ENCODE measurements around the gene KMT2C. TPM values are rescaled to one million over a fixed set of nuclear protein-coding genes. Genes with fewer than 3 reads are reported as not detected.
A peak's percentile ranks its signal among the peaks of the same experiment; 100 is the strongest.

KMT2C gene
- total and polyA plus RNA-seq, 2 of the 8 experiments (the other 6 are each of a cell fraction or from before 2014, with no cell fraction given), result 9.1 to 40.8 TPM

GRCh38 chr7:152366662-152367061, 69.1 kb downstream of the KMT2C start:
- Histone ChIP-seq H3K27me3 (replicated peaks in 1 of 4; ENCODE audit: control insufficient read depth in 3 of 4, extremely low read depth in 1 of 4, insufficient read depth in 3 of 4, low read length in 3 of 4) (no peaks in the 10 kb centered on the region), H3K4me3 (ENCODE audit: extremely low read depth in 1 of 4, insufficient read depth in 2 of 4, low read depth in 3 of 4, low read length in 4 of 4) (no peak overlapping the region), H2BK5ac (ENCODE audit: low read depth, low read length) (no peak overlapping the region), H2BK120ac (replicated peaks; ENCODE audit: low read depth, low read length) (no peak overlapping the region), H2AK5ac (ENCODE audit: low read depth, low read length) (no peak overlapping the region), H3K79me1 (ENCODE audit: low read depth, low read length) (peaks cover 9% of the 10 kb centered on the region), H2BK20ac (ENCODE audit: low read length) (no peak overlapping the region), H2AFZ (ENCODE audit: low read length) (no peak overlapping the region), H3K23me2 (ENCODE audit: low read depth, low read length) (no peaks in the 10 kb centered on the region), H3K9ac (replicated peaks in 1 of 4; ENCODE audit: extremely low read depth in 1 of 4, low read depth in 3 of 4, low read length in 3 of 4) (no peak overlapping the region), H3K9me3 (ENCODE audit: insufficient read depth in 2 of 2, low read depth in 1 of 2, low read length in 1 of 2) (no peaks in the 10 kb centered on the region), H3K4ac (replicated peaks; ENCODE audit: insufficient read length, low read depth, low read length) (no peak overlapping the region), H3K18ac (ENCODE audit: extremely low read depth, low read length) (no peak overlapping the region), H3K27ac (ENCODE audit: low read depth, low read length) (no peak overlapping the region), H3K36me3 (ENCODE audit: control insufficient read depth in 2 of 4, insufficient read depth in 4 of 4, low read length in 3 of 4) (no peaks in the 10 kb centered on the region), H3K4me2 (ENCODE audit: insufficient read depth in 1 of 2, low read depth in 2 of 2, low read length in 2 of 2) (no peak overlapping the region), H3K79me2 (ENCODE audit: control insufficient read depth in 1 of 2, insufficient read depth in 2 of 2, low read length in 2 of 2) (peaks cover 12 to 93% of the 10 kb centered on the region in 2 experiments), H4K8ac (ENCODE audit: extremely low read depth, insufficient read depth, low read length) (peak overlapping the region; percentile 68; the same call in 1 of the 2 replicates), H3K23ac (ENCODE audit: insufficient read length) (no peak overlapping the region), H3K4me1 (replicated peaks in 1 of 4; ENCODE audit: control insufficient read depth in 3 of 4, insufficient read depth in 4 of 4, low read length in 3 of 4) (peaks cover 0 to 3% (median under 1%) of the 10 kb centered on the region in 4 experiments; a peak in 2 of 7 replicates), H4K5ac (ENCODE audit: insufficient read length, low read depth, low read length) (no peak overlapping the region), H2BK12ac (ENCODE audit: low read depth, low read length) (no peak overlapping the region), H4K91ac (replicated peaks; ENCODE audit: insufficient read length, low read length) (no peak overlapping the region), H4K20me1 (replicated peaks in 1 of 2; ENCODE audit: control insufficient read depth in 1 of 2, insufficient read depth in 2 of 2, low read length in 2 of 2) (no peaks in the 10 kb centered on the region), H3K14ac (ENCODE audit: insufficient read length) (no peak overlapping the region), H3K56ac (replicated peaks; ENCODE audit: insufficient read length, low read depth, low read length) (no peak overlapping the region), H2BK15ac (ENCODE audit: low read length) (no peak overlapping the region)
- FAIRE-seq (no peak), DNase-seq (ENCODE audit: low read depth in 1 of 2, low spot score in 2 of 2) (no peak)
- ChIA-PET CTCF (ENCODE audit: partially characterized antibody) (interaction anchor here (0.7 kb wide), 1 partner anchor 39 kb away, joined by 3 read pairs; no protein-coding TSS in a partner anchor), POLR2A (ENCODE audit: partially characterized antibody) (no interaction called here)
- WGBS, 2 experiments (ENCODE audit: extremely low coverage in 1 of 2, insufficient coverage in 1 of 2, insufficient read length in 1 of 2, insufficient replicate concordance in 2 of 2, low coverage in 1 of 2, low lambda C conversion rate in 2 of 2, missing lambda C conversion rate in 1 of 2), result 95% methylated on average over 22 of the region's 32 CpGs; no CpG with 5 or more reads in 1 of the 2 experiments
- TF ChIP-seq EZH2 (IDR thresholded peaks at IDR 0.05; ENCODE audit: low read depth, low read length, severe bottlenecking), result no peak
- no peak for TF ChIP-seq CBX8 (IDR thresholded peaks at IDR 0.05; ENCODE audit: borderline replicate concordance, low read depth, low read length)
- TF ChIP-seq USF2 (IDR thresholded peaks at IDR 0.05; ENCODE audit: low read length), result no peak
- no peak for TF ChIP-seq JUND (IDR thresholded peaks at IDR 0.05; ENCODE audit: low read length)
- TF ChIP-seq BACH1 (IDR thresholded peaks at IDR 0.05; ENCODE audit: low read length), result no peak
- TF ChIP-seq JUN (IDR thresholded peaks at IDR 0.05; ENCODE audit: low read depth, low read length), result no peak
- TF ChIP-seq YY1 (IDR thresholded peaks at IDR 0.05; ENCODE audit: low read depth, low read length), result no peak
- TF ChIP-seq KDM4A (IDR thresholded peaks at IDR 0.05; ENCODE audit: low read depth, low read length, severe bottlenecking), result no peak
- TF ChIP-seq ASH2L (IDR thresholded peaks at IDR 0.05; ENCODE audit: low read length), result no peak
- no peak for TF ChIP-seq SUZ12 (IDR thresholded peaks at IDR 0.05; ENCODE audit: low read length)
- no peak for TF ChIP-seq NRF1 (IDR thresholded peaks at IDR 0.05; ENCODE audit: low read depth, low read length)
- no peak for TF ChIP-seq SIN3A (conservative IDR thresholded peaks at IDR 0.05 in 1 of 2, IDR thresholded peaks at IDR 0.05 in 1 of 2; ENCODE audit: low read depth in 1 of 2, low read length in 2 of 2)
- TF ChIP-seq BCL11A (IDR thresholded peaks at IDR 0.05; ENCODE audit: low read depth in 2 of 2, low read length in 2 of 2), result no peak
- no peak for TF ChIP-seq PHF8 (conservative IDR thresholded peaks at IDR 0.05; ENCODE audit: low read depth, low read length)

Measured in H1 (cell line).